Measurements from ENCODE around the gene GIPC2. TPM values are rescaled to one million over a fixed set of nuclear protein-coding genes. Genes with fewer than 3 reads are reported as not detected.

The GIPC2 gene
- total RNA-seq, 4 donors from 2014 or later, result 0.67 to 1.5 (median 1.3) TPM

DNA sequence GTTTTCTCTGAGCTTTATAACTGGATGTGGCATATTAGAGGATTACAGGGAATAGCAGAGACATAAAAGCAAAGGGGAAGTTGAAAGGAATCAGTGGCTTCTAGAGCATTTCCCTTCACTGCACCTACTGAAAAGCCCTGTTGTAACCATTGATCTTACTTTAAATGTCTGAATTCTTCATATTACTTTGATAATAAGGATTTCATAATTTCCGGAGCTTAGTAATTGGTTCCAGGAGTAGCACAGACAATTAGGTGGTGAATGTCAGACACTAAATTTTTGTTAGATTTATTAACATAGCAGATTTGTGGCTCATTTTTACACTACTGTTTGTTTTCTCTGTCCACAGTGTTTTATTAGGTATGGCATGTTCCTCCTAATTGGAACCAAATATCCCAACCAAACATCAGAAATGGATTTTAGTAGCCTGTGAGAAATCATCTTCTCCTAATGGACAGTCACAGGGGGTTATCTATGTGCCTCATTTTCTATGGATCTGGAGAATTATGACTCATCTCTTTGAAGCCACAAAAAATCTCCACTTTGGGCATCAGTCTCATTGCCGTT lies 100.5 kb downstream of the GIPC2 start:
- Histone ChIP-seq H3K4me1 (no peaks in the 10 kb centered on the region), H3K27ac (no peak overlapping the region), H3K36me3 (no peaks in the 10 kb centered on the region), H3K4me3 (no peak overlapping the region), H3K9me3 (no peaks in the 10 kb centered on the region), H3K27me3 (no peaks in the 10 kb centered on the region)
- in situ Hi-C loops (cut with MboI; ENCODE audit: low sequenced_read_pairs in 4 of 4), result loop anchor here in 3 of 4 donors (5.0 to 25.0 kb wide), 3 partner anchors 516 to 529 kb away; no protein-coding TSS in a partner anchor
- DNase-seq, result no peak
- intact Hi-C loops (cut with DNase I; ENCODE audit: low total_unique reads), result no loop called here
- TF ChIP-seq CTCF (IDR thresholded peaks at IDR 0.05 in 4 of 5, conservative IDR thresholded peaks at IDR 0.05 in 1 of 5) (no peak), POLR2A (IDR thresholded peaks at IDR 0.05) (no peak)
- no peak for ATAC-seq

- no peak overlapping the region for H3K4me3 ChIP-seq
- H3K9me3 ChIP-seq, result no peaks in the 10 kb centered on the region
- ATAC-seq (no peak), DNase-seq (no peak)
- H3K27me3 ChIP-seq, result no peaks in the 10 kb centered on the region
- H3K4me1 ChIP-seq, result no peaks in the 10 kb centered on the region
- intact Hi-C loops (cut with DNase I; ENCODE audit: low total_unique reads) (no loop called here), in situ Hi-C loops (cut with MboI; ENCODE audit: low sequenced_read_pairs in 4 of 4) (loop anchor here in 3 of 4 donors (5.0 to 25.0 kb wide), 3 partner anchors 515 to 528 kb away; no protein-coding TSS in a partner anchor)
- H3K36me3 ChIP-seq, result no peaks in the 10 kb centered on the region
- H3K27ac ChIP-seq, result no peak overlapping the region
- no peak for TF ChIP-seq CTCF (IDR thresholded peaks at IDR 0.05 in 4 of 5, conservative IDR thresholded peaks at IDR 0.05 in 1 of 5)
- TF ChIP-seq POLR2A (IDR thresholded peaks at IDR 0.05), result no peak
Measured at GRCh38 chr1:78147031-78147430, 101.3 kb downstream of the GIPC2 start.

GRCh38 chr1:78153092-78153736 lies 107.4 kb downstream of the GIPC2 start:
- DNase-seq, result no peak
- Histone ChIP-seq H3K4me1 (peaks cover 0 to 5% of the 10 kb centered on the region in 2 donors), H3K27me3 (no peaks in the 10 kb centered on the region), H3K9me3 (no peaks in the 10 kb centered on the region), H3K27ac (no peak overlapping the region), H3K4me3 (no peak overlapping the region), H3K36me3 (no peaks in the 10 kb centered on the region)
- in situ Hi-C loops (cut with MboI; ENCODE audit: low sequenced_read_pairs in 4 of 4) (no loop called here), intact Hi-C loops (cut with DNase I; ENCODE audit: low total_unique reads) (no loop called here)
- ATAC-seq, result no peak
- TF ChIP-seq CTCF (IDR thresholded peaks at IDR 0.05 in 4 of 5, conservative IDR thresholded peaks at IDR 0.05 in 1 of 5) (no peak), POLR2A (IDR thresholded peaks at IDR 0.05) (no peak)

- no peak overlapping the region for H3K27ac ChIP-seq
- no peaks in the 10 kb centered on the region for H3K9me3 ChIP-seq
- TF ChIP-seq CTCF (IDR thresholded peaks at IDR 0.05 in 4 of 5, conservative IDR thresholded peaks at IDR 0.05 in 1 of 5) (no peak), POLR2A (IDR thresholded peaks at IDR 0.05) (no peak)
- no peak for DNase-seq
- intact Hi-C loops (cut with DNase I; ENCODE audit: low total_unique reads) (no loop called here), in situ Hi-C loops (cut with MboI; ENCODE audit: low sequenced_read_pairs in 4 of 4) (no loop called here)
- H3K4me3 ChIP-seq, result no peak overlapping the region
- H3K4me1 ChIP-seq, result peaks cover 0 to 5% of the 10 kb centered on the region in 2 donors
- H3K36me3 ChIP-seq, result no peaks in the 10 kb centered on the region
- H3K27me3 ChIP-seq, result no peaks in the 10 kb centered on the region
- no peak for ATAC-seq
Measured at GRCh38 chr1:78155121-78155520, 109.4 kb downstream of the GIPC2 start.

Measured in gastrocnemius medialis (tissue), 4 donors.